ENCODE results near the gene FAM228B. TPM values are rescaled to one million over a fixed set of nuclear protein-coding genes. Genes with fewer than 3 reads are reported as not detected.
"Not testable (repeated sequence)": the region's sequence is repeated elsewhere in the genome, so short reads cannot be mapped to it uniquely, and the experiment has no call there.

FAM228B gene
- total RNA-seq, 1 donor from 2014 or later, result 27.3 TPM

- intact Hi-C loops (cut with micrococcal nuclease), result no loop called here
- ATAC-seq, result no peak
These were observed 67.2 kb downstream of the FAM228B start for GRCh38 chr2:24190503-24190902.

GRCh38 chr2:24191156-24191555 lies 67.9 kb downstream of the FAM228B start:
- no peak for ATAC-seq
- intact Hi-C loops (cut with micrococcal nuclease), result no loop called here
- DNase-seq, result no peak

More at GRCh38 chr2:24190503-24190902, 67.2 kb downstream of the FAM228B start:
- DNase-seq, result no peak

GRCh38 chr2:24191848-24192247 lies 68.6 kb downstream of the FAM228B start:
- ATAC-seq, result no peak
- intact Hi-C loops (cut with micrococcal nuclease), result no loop called here
- DNase-seq, result no peak

- DNase-seq; intact Hi-C loops (cut with micrococcal nuclease); ATAC-seq: not testable (repeated sequence)
These were observed 73.9 kb downstream of the FAM228B start for GRCh38 chr2:24197213-24197612.

GRCh38 chr2:24199968-24200590 lies 76.8 kb downstream of the FAM228B start:
- intact Hi-C loops (cut with micrococcal nuclease), result no loop called here
- ATAC-seq, result peak; percentile 77
- peak; percentile 43 for DNase-seq

- DNase-seq (no peak), ATAC-seq (peak; percentile 30)
- intact Hi-C loops (cut with micrococcal nuclease), result no loop called here
These were observed 77.5 kb downstream of the FAM228B start for GRCh38 chr2:24200799-24201198.

- ATAC-seq (no peak), DNase-seq (no peak)
- intact Hi-C loops (cut with micrococcal nuclease), result no loop called here
These were observed 79.9 kb downstream of the FAM228B start for GRCh38 chr2:24203029-24203786.

GRCh38 chr2:24203787-24204150 lies 80.5 kb downstream of the FAM228B start:
- no peak for DNase-seq
- intact Hi-C loops (cut with micrococcal nuclease), result no loop called here
- no peak for ATAC-seq

- DNase-seq, result no peak
- intact Hi-C loops (cut with micrococcal nuclease), result no loop called here
- ATAC-seq, result no peak
These were observed 81.2 kb downstream of the FAM228B start for GRCh38 chr2:24204505-24204904.

GRCh38 chr2:24205131-24205530 lies 81.9 kb downstream of the FAM228B start:
- intact Hi-C loops (cut with micrococcal nuclease), result no loop called here
- ATAC-seq (no peak), DNase-seq (no peak)

GRCh38 chr2:24206242-24206641 lies 83.0 kb downstream of the FAM228B start:
- intact Hi-C loops (cut with micrococcal nuclease), result no loop called here
- ATAC-seq (no peak), DNase-seq (no peak)

- no peak for DNase-seq
- ATAC-seq, result no peak
- intact Hi-C loops (cut with micrococcal nuclease), result no loop called here
These were observed 83.4 kb downstream of the FAM228B start for GRCh38 chr2:24206714-24207113.

- no peak for ATAC-seq
- intact Hi-C loops (cut with micrococcal nuclease), result no loop called here
These were observed 84.1 kb downstream of the FAM228B start for GRCh38 chr2:24207359-24207758.

GRCh38 chr2:24208490-24208889 lies 85.2 kb downstream of the FAM228B start:
- no peak for ATAC-seq

More at GRCh38 chr2:24207359-24207758, 84.1 kb downstream of the FAM228B start:
- DNase-seq, result no peak

GRCh38 chr2:24209389-24210105 lies 86.3 kb downstream of the FAM228B start:
- ATAC-seq (no peak), DNase-seq (no peak)
- intact Hi-C loops (cut with micrococcal nuclease), result no loop called here

More at GRCh38 chr2:24208490-24208889, 85.2 kb downstream of the FAM228B start:
- no peak for DNase-seq
- intact Hi-C loops (cut with micrococcal nuclease), result no loop called here

GRCh38 chr2:24210106-24210455 lies 86.8 kb downstream of the FAM228B start:
- DNase-seq (no peak), ATAC-seq (no peak)
- intact Hi-C loops (cut with micrococcal nuclease), result no loop called here

GRCh38 chr2:24210723-24211122 lies 87.5 kb downstream of the FAM228B start:
- intact Hi-C loops (cut with micrococcal nuclease), result no loop called here
- no peak for DNase-seq
- no peak for ATAC-seq

GRCh38 chr2:24211408-24211807 lies 88.1 kb downstream of the FAM228B start:
- ATAC-seq (no peak), DNase-seq (no peak)
- intact Hi-C loops (cut with micrococcal nuclease), result no loop called here

- DNase-seq (no peak), ATAC-seq (no peak)
- intact Hi-C loops (cut with micrococcal nuclease), result no loop called here
These were observed 91.6 kb downstream of the FAM228B start for GRCh38 chr2:24214880-24215279.

All from left ventricle myocardium superior (tissue), 1 donor.